Suprapubic skin (tissue), 4 donors: ENCODE results near the gene RPH3AL. TPM values are rescaled to one million over a fixed set of nuclear protein-coding genes. Genes with fewer than 3 reads are reported as not detected.

ENCODE experiments used
- DNase-seq, 2 donors: peaks; one replicate each; pipeline ENCODE4 v3.0.0-alpha.2; 2019; ENCODE audit warnings: low spot score in 2 of 2
- H3K27ac ChIP-seq: fragments of 200-600 bp; sonication (generic); one replicate; pipeline ENCODE4 v1.5.1; 2019
- H3K27me3 ChIP-seq: fragments of 200-600 bp; sonication (generic); one replicate; pipeline ENCODE4 v1.5.1; 2019
- H3K36me3 ChIP-seq: fragments of 200-600 bp; sonication (generic); one replicate; pipeline ENCODE4 v1.5.1; 2019
- H3K4me1 ChIP-seq: fragments of 200-600 bp; sonication (generic); one replicate; pipeline ENCODE4 v1.5.1; 2019
- H3K4me3 ChIP-seq: fragments of 200-600 bp; sonication (generic); one replicate; pipeline ENCODE4 v1.5.1; 2019; ENCODE audit warnings: mild to moderate bottlenecking
- H3K9me3 ChIP-seq: fragments of 200-600 bp; sonication (generic); one replicate; pipeline ENCODE4 v1.5.1; 2019
- EP300 ChIP-seq: sonication (generic); formaldehyde crosslinking; IDR thresholded peaks from one replicate; pipeline ENCODE4 v1.6.1; 2017; ENCODE audit warnings: antibody characterized with exemption
- POLR2A ChIP-seq, 2 donors: fragments of 450-650 bp; IDR thresholded peaks; one replicate each; pipeline ENCODE4 v1.6.1; 2017; ENCODE audit warnings: antibody characterized with exemption in 2 of 2, mild to moderate bottlenecking in 2 of 2, moderate library complexity in 2 of 2
- POLR2AphosphoS5 ChIP-seq, 3 donors: sonication (generic); formaldehyde crosslinking; IDR thresholded peaks; one replicate each; pipeline ENCODE4 v1.6.1; 2017; ENCODE audit warnings: antibody characterized with exemption in 3 of 3
- WGBS: methylation state at CpG from one replicate; pipeline ENCODE4 v1.1.5; 2018; 5-methylcytosine and 5-hydroxymethylcytosine counted together
- total RNA-seq, 4 donors: library from RNA; depleted of rRNA; stranded (reverse); fragments of >200 nt; gene quantifications; one replicate each; pipeline ENCODE4 v1.1.0, GENCODE V29; 2016
- TF ChIP-seq, protein P1 (sequence below), 2 donors: fragments of 200-600 bp in 1 of 2; fragments of 450-650 bp in 1 of 2; sonication (generic) in 1 of 2; IDR thresholded peaks; one replicate each; pipeline ENCODE4 v1.5.1; 2016 to 2019; ENCODE audit warnings: antibody characterized with exemption in 2 of 2, mild to moderate bottlenecking in 1 of 2, moderate library complexity in 1 of 2

RPH3AL gene
- total RNA-seq, 4 donors from 2014 or later: 1.7 to 39.5 (median 10.9) TPM

DNA sequence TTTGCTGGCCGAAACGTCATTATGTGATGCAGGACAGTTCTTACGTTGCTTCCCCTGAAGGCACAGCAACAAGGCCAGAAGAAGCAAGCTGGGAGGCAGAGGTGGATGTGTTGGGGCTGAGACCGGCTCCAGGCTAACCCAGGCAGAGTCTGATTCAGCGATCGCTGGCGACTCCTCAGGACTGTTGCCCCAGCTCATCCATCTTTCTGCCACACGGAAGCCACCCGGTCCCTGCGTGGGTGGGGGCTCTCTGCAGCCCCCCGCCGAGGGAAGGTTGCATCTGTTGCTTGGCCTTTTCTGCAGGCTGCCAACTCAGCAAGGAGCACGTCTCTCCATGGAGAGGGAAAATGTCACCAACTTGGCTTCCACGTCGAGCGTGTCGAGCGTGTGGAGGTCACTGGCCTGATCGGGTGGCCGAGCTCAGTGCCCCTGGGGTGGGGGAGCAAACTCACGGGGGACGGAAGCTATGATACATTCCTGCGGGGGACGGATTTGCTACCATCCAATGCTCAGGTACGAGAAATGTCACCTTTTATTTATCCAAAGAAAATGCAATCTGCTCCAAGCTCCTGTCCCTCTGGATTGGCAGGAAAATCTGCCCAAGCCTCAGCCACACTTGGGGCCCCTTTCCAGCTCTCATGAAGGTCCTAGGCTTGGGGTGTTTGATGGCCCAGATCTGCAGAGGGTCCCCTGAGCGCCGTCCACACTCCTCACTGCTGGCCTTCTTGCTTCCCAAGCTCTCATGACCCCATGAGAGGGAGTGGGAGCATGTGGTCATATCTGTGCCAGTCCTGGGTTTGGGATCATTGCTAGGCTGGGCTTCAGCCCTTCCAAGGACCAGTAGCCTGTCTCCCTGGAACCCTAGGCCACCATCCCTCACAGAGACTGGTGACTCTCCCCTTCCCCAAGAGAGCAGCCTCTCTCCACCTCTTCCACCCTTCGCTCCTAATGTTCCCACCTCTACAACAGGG lies 69.4 kb downstream of the RPH3AL start:
- Histone ChIP-seq H3K4me1 (peaks cover 5% of the 10 kb centered on the region), H3K27ac (no peak overlapping the region), H3K27me3 (no peaks in the 10 kb centered on the region), H3K9me3 (no peaks in the 10 kb centered on the region), H3K36me3 (no peaks in the 10 kb centered on the region), H3K4me3 (no peak overlapping the region)
- 84% methylated on average over 24 of the region's 28 CpGs for WGBS
- TF ChIP-seq EP300: no peak
- TF ChIP-seq POLR2A (IDR thresholded peaks at IDR 0.05): no peak
- TF ChIP-seq POLR2AphosphoS5 (IDR thresholded peaks at IDR 0.05): no peak
- TF ChIP-seq, protein P1, sequence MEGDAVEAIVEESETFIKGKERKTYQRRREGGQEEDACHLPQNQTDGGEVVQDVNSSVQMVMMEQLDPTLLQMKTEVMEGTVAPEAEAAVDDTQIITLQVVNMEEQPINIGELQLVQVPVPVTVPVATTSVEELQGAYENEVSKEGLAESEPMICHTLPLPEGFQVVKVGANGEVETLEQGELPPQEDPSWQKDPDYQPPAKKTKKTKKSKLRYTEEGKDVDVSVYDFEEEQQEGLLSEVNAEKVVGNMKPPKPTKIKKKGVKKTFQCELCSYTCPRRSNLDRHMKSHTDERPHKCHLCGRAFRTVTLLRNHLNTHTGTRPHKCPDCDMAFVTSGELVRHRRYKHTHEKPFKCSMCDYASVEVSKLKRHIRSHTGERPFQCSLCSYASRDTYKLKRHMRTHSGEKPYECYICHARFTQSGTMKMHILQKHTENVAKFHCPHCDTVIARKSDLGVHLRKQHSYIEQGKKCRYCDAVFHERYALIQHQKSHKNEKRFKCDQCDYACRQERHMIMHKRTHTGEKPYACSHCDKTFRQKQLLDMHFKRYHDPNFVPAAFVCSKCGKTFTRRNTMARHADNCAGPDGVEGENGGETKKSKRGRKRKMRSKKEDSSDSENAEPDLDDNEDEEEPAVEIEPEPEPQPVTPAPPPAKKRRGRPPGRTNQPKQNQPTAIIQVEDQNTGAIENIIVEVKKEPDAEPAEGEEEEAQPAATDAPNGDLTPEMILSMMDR (IDR thresholded peaks at IDR 0.05): no peak
- peak in 1 of 2 donors; percentile 50 for DNase-seq

DNA sequence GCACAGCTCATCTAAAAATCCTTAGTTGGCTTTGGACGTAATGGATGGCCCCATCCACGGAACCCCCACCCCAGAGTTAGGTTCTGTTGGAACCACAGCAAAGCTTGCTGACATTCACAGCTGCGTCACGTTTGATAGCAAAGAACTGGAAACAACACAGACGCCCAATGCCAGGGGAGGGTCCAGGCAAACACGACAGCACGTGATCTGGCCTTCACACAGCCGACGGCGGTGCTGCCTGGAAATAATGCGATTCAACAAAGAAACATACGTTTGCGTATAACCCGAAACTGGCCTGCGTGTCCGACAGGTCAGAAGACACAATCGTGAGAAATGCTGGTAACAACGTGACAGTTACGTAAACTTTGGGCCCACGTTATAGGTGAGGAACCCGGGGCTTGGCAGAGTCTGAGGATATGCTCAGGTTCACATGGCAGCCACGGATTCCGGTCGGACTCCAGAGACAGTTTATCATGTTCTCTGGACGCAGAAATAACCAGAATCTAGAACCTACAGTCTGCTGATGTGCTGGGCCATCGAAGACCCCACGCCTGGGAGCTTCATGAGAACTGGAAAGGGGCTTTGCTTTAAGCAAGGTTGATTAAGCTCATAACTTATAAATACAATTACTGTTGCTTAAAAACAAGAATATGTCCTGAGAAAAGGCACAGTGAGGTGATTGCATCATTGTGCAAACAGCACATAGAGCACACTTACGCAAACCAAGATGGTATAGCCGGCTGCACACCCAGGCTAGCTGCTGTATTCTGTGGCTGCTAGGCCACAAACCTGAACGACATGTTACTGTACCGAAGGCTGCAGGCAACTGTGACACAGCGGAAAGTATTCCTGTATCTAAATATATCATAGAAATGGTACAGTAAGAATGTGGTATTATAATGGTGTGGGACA lies 70.4 kb downstream of the RPH3AL start:
- WGBS: 86% methylated on average over 31 of the region's 32 CpGs
- Histone ChIP-seq H3K27ac (no peak overlapping the region), H3K27me3 (no peaks in the 10 kb centered on the region), H3K9me3 (no peaks in the 10 kb centered on the region), H3K4me3 (no peak overlapping the region), H3K36me3 (no peaks in the 10 kb centered on the region), H3K4me1 (peaks cover 5% of the 10 kb centered on the region)
- TF ChIP-seq, protein P1 (IDR thresholded peaks at IDR 0.05): no peak
- TF ChIP-seq POLR2AphosphoS5 (IDR thresholded peaks at IDR 0.05): no peak
- no peak for TF ChIP-seq POLR2A (IDR thresholded peaks at IDR 0.05)
- no peak for TF ChIP-seq EP300
- peak in 1 of 2 donors; percentile 54 for DNase-seq

DNA sequence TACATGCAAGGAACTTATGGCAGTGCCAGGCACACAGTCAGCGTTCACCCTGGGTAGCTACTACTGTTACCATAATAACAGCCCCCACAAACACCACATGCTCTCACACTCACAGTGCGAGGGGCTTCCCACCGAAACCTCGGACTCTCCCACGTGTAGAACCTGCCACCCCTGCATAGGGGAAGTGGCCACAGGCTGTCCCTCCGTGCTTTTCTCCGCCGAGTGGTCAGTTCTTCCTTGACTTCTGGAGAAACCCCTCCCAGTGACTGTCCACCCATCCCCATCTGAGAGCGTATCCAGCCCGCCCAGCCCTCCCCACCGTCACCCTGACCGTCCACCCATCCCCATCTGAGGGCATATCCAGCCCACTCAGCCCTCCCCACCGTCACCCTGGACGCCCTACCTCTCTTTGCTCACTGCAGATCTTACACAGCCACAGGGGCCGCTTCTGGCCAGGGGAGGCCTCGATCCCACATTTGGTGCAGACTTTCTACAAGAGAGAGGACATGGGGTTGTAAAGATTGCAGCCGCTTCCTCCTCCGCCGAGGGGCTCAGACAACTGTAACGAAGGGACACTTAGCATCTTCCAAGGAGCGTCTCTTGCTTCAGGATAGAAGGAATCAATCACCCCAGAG lies 71.1 kb downstream of the RPH3AL start:
- Histone ChIP-seq H3K4me1 (peaks cover 5% of the 10 kb centered on the region), H3K36me3 (no peaks in the 10 kb centered on the region), H3K27ac (no peak overlapping the region), H3K27me3 (no peaks in the 10 kb centered on the region), H3K4me3 (no peak overlapping the region), H3K9me3 (no peaks in the 10 kb centered on the region)
- peak in 1 of 2 donors; percentile 58 for DNase-seq
- TF ChIP-seq, protein P1 (IDR thresholded peaks at IDR 0.05): no peak
- no peak for TF ChIP-seq EP300
- TF ChIP-seq POLR2A (IDR thresholded peaks at IDR 0.05): no peak
- TF ChIP-seq POLR2AphosphoS5 (IDR thresholded peaks at IDR 0.05): no peak
- 93% methylated on average over 21 of the region's 21 CpGs for WGBS

DNA sequence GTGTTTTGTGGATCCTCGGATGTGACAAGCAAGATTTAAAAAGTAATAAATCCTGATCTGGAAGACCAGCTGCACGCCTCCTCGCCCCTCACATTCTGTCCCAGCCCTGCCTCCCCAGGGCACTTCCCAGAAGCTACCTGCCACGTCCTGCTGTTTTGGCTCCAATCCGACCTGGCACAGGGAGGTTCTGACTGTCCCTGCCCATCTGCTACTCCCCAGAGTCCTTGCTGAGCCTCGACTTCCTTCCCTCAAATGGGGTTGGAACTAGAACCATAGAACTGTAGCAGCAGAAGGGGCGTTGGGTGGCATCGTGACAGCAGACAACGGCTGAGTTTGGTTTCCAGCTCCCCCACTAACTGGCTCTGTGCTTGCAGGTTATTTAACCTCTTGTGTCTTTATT lies 71.7 kb downstream of the RPH3AL start:
- H3K36me3 ChIP-seq: no peaks in the 10 kb centered on the region
- no peaks in the 10 kb centered on the region for H3K27me3 ChIP-seq
- 56% methylated on average over 9 of the region's 9 CpGs for WGBS
- H3K27ac ChIP-seq: no peak overlapping the region
- no peaks in the 10 kb centered on the region for H3K9me3 ChIP-seq
- peak in 1 of 2 donors; percentile 55 for DNase-seq
- TF ChIP-seq POLR2AphosphoS5 (IDR thresholded peaks at IDR 0.05) (no peak), EP300 (no peak), POLR2A (IDR thresholded peaks at IDR 0.05) (no peak)
- TF ChIP-seq, protein P1 (IDR thresholded peaks at IDR 0.05): no peak
- peaks cover 5% of the 10 kb centered on the region for H3K4me1 ChIP-seq
- H3K4me3 ChIP-seq: no peak overlapping the region
